ENCODE data around the gene CCDC124.

CCDC124 gene

GRCh38 chr19:17936379-17936778 is 3.6 kb downstream of the CCDC124 start:
- no peak for DNase-seq

DNA sequence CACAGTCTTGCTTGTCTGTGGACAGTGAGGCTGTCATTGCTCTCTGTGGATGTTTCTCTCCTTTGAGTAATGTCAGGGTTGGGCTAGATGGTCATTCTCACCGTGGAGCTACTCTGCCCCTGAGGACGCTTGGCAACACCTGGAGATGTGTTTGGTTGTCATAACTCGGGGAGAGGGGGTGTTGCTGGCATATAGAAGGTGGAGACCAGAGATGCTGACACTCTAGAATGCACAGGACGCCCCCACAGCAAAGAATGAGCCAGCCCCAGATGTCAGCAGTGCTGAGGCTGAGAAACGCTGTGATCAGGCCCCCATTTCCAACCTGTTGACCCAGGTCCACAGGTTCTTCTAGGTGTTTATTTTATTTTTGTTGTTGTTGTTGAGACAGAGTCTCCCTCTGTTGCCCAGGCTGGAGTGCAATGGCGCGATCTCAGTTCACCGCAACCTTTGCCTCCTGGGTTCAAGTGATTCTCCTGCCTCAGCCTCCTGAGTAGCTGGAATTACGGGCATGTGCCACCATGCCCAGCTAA is 4.6 kb downstream of the CCDC124 start:
- no peak for DNase-seq

DNA sequence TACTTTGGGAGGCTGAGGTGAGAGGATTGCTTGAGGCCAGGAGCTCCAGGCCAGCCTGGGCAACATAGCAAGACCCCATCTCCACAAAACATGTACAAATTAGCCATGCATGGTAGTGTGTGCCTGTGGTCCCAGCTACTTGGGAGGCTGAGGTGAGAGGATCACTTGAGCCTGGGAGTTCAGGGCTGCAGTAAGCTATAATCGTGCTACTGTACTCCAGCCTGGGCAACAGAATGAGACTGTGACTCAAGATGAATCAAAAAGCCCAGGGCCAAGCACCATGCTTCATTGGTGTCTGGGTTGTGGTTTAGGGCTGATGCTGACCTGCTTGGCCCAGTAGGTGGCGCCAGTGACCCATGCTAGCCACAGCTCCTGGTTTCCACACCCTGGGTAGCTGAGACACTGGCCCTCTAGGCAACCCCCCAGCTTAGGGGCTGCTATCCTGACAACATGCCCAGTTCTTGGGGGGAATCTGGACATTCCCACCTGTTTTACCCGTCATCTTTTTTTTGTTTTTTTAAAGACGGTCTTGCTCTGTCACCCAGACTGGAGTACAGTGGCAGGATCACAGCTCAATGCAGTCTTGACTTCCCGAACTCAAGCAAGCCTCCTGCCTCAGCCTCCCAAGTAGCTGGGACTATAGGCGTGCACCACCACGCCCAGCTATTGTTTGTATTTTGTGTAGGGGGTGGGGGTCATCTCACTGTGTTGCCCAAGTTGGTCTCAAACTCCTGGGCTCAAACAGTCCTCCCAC is 5.5 kb downstream of the CCDC124 start:
- DNase-seq, result no peak

DNA sequence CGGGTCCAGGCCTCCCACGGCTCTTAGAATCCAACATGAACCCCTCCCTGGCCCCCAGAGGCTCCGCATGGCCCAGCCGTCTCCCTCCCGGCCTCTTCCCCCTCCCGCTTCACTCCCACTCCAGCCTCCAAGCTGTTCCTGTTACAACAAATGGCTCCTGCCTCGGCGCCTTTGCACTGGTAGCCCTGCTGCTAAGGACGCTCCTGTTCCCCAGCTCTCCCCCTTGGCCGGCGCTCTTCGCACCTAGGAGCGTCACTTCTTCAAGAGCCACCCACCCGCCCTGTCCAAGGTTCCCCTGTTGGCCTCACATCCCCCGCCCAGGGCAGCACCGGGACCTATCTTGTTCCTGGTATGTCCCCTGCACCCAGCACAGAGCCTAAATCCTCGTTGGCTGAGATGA is 9.4 kb downstream of the CCDC124 start:
- DNase-seq, result no peak

GRCh38 chr19:17942582-17943273 is 9.9 kb downstream of the CCDC124 start:
- DNase-seq, result no peak

GRCh38 chr19:17943274-17944221 is 10.7 kb downstream of the CCDC124 start:
- no peak for DNase-seq

GRCh38 chr19:17944301-17944700 is 11.5 kb downstream of the CCDC124 start:
- DNase-seq, result no peak

- DNase-seq, result no peak
Measured at GRCh38 chr19:17946965-17947784, 14.4 kb downstream of the CCDC124 start.

- peak; percentile 97 for DNase-seq
Measured at GRCh38 chr19:17947815-17948513, 15.1 kb downstream of the CCDC124 start.

- DNase-seq, result no peak
Measured at GRCh38 chr19:17948514-17948900, 15.7 kb downstream of the CCDC124 start.

GRCh38 chr19:17948931-17949930 is 16.4 kb downstream of the CCDC124 start:
- DNase-seq, result no peak

- no peak for DNase-seq
Measured at GRCh38 chr19:17949956-17950309, 17.1 kb downstream of the CCDC124 start.

GRCh38 chr19:17950310-17951156 is 17.7 kb downstream of the CCDC124 start:
- peak; percentile 61 for DNase-seq

DNA sequence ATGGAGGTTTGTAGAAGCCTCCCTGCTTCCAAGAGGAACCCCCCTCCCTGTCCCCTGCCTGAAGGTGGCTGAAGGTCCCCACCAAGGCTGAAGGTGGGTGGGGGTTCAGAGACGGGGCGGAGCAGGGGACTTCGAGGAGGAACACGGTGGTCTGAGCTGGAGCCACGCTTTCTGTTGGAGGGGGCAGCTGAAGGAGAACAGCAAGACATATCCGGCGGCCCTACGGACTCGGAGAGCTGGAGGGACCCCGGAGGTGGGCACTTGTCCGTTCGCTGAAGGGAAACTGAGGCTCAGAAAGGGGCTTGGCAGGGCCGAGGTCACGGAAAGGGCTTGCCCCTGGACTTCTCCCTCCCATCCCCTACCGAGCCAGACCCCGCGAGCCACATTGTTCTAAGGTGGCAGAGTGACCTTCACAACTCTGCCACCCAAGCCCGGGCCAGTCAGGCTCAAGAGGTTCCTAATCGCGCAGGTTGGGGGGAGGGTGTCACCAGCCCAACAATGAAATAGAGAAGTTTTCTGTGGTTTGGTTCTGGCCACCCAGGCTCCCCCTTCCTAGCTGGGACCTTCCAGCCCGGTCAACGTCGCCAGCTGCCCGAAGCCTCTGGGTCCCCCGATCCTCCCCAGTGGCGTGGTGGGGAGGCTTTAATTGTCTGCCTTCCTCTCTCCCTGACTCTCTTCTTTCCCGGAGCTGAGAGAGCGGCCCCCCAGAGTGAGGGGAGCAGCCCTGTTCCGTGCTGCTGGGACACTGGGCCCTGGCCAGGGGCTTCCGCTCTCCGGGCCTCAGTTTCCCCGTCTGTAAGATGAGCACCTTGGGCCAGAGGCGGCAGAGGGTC is 18.6 kb downstream of the CCDC124 start:
- DNase-seq, result no peak

- no peak for DNase-seq
Measured at GRCh38 chr19:17951990-17952976, 19.5 kb downstream of the CCDC124 start.

DNA sequence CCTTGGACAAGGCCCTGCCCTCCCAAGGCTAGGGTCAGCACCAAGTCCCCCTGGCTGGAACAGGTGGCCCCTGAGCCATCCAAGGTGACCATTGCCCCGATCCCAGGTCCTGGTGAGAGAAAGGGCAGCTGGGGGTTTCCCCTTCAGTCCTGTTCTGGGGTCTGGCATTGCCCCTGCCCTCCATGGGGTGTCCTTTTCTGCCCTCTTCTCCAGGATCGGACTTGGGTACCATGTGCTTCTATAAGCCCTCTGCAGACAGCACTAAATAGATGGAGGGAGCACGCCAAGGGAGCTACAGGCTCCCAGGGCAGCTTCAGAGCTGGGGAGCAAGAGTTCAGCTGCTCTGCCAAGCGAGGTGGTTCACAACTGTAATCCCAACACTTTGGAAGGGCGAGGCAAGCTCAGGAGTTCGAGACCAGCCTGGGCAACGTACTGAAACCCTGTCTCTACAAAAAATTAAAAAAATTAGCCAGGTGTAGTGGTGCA is 20.5 kb downstream of the CCDC124 start:
- no peak for DNase-seq

DNA sequence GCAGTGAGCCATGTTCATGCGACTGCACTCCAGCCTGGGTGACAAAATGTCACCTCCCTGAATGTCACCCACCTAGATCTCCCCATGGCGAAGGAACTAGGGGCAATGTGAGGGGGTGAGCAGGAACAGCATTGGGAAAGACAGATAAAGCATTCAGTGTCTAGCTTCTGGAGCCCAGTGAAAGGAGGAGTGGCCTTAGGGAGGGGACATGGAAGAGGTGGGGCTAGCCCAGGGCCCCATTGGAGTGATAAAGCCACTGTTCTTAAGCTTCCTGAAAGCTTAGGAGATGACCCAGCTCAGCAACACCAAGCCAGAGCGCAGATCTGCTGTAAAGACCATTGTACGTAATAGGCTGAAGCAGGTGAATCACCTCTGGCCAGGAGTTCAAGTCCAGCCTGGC is 21.1 kb downstream of the CCDC124 start:
- DNase-seq, result no peak
